GM19395 (cell line): ENCODE data around the gene ITIH3.

Experiments
- ATAC-seq: cut with Tn5 transposase; IDR thresholded peaks from one replicate; pipeline ENCODE4 v1.9.1; 2021; ENCODE audit warnings: mild to moderate bottlenecking, moderate library complexity; ENCODE audit not compliant: unreplicated experiment

ITIH3 gene

DNA sequence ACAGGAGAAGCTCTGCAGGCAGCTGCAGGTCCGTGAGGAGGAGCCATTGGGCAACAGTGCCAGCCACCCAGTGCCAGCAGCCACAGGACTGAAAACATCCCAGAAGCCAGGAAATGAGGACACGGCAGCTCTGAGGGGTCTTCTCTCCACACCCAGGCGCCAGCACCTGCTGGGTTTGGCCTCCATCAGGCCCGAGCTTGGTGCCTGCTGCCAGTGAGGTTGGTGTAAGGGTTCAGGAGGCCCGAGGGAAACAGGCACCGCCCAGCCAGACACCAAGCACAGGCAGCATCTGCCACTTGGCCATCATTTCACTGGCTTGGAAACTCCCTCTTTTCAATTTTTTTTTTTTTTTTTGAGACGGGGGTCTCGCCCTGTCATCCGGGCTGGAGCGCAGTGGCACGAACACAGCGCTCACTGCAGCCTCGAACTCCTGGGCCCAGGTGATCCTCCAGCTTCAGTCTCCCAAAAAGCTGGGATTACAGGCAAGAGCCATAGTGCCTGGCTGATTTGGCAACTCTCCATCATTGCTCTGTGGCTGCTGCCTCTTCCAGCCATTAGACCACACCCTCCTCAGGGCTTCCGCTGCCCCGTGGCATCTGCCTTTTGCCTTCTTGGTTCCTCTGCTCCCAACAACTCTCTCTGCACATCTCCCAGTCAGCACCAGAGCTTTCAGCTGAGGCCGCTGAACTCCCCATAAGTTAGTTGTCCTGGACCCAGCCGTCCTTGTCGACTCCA lies 1.5 kb upstream of the ITIH3 start:
- ATAC-seq = no peak

DNA sequence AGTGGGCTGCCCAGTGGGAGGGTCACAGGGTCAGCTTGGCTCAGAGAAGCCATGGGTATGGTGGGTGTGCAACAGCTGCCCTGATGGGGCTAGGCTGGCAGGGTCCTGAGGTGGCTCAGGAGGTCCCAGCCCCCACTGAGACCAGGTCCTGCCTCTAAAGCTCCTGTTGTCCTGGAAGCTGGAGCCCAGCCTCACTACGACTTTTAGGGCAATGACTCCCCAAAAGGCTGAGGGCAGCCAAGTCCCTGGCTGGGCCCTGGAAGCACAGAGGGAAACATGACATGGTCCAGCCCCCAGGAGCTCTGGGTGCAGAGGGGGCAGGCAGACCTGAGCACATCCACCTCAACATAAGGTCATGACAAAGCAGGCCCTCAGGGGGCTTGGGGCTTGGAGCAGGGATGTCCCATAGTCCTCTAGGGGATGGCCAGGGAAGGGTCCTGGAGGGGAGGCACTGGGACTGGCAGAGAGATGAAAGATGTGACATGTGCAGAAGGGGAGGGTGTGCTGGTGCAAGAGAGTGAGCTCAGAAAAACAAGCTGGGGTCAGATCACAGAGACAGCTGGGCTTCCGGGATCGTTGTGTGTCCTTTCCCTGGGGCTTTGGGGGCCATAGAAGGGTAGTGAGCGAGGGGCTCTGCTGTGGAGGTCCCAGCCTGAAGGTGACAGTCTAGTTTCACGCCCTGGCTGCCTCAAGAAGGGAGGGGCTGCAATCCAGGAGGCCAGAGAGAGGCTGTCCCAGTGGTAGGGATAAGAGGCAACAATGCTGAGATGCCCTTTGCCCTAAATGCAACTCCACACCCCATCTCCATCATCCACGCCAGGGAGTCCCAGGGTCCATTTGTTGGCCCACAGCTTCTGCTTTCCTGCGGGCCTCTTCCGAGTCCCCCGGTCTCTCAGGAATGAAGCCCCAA lies 639 bp upstream of the ITIH3 start:
- no peak for ATAC-seq

DNA sequence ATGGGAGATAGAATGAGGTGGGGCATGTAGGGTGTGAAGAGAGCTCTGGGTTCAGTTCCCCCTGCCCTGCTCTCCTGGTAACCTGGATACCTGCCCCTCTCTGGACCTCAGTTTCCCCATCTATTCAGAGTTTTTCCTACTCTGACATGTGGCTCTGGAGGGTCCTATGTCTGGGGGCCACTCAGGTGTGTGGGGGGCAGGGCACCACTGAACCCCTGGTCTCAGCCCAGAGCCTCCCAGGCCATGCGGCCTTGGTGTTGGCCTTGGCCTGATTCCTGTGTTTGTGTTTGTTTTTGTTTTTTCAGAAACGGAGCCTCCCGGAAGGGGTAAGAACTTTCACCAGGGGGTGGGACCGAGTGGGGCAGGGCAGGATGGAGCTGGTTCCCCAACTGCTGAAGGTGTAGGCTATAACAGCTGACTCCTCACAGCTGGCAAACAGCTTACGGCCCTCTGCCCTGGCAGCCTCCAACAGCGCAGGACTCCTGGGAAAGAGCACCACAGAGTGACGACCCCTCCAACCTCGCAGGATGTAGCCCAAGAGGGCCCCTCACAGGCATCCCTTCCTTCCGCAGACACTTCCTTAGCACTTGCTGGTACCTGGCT lies 803 bp downstream of the ITIH3 start:
- no peak for ATAC-seq

DNA sequence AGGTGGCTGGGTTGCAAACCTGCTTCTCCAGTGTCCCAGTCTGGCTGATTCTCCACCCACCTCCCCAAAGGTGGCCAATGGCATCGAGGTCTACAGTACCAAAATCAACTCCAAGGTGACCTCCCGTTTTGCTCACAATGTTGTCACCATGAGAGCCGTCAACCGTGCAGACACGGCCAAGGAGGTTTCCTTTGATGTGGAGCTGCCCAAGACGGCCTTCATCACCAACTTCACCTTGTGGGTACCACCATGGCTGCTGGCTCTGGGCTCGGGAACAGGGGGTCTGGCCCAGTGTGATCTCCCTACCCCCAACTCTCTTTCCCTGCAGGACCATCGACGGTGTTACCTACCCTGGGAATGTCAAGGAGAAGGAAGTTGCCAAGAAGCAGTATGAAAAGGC lies 1.8 kb downstream of the ITIH3 start:
- no peak for ATAC-seq

DNA sequence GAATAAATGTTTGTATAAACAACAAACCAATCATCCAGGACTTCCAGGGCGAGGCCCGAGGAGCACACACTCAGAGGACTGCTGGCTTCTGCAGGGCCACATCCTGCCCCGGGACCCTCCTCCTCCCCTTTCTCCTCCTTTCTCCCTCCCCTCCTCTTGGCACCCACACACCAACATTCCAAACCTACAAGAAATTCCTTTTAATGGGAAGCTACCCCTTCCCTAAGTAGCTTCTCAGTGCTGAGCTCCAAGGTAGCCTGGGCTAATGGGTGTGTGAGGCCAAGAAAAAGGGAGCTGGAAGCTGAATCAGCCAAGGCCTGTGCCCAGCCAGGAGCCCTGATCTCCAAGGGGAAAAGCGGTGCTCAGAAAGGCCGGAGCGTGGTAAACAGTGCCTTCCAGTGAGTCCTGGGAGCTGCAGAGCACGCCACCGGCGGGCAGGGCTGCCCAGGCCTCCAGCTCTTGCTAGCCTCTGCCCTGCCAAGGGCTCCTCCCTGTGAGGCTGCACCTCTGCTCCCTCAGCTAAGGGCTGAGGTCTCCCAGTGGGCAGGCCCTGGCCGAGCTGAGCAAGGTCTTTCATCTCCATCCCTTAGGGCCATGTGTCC lies 3.9 kb downstream of the ITIH3 start:
- no peak for ATAC-seq

DNA sequence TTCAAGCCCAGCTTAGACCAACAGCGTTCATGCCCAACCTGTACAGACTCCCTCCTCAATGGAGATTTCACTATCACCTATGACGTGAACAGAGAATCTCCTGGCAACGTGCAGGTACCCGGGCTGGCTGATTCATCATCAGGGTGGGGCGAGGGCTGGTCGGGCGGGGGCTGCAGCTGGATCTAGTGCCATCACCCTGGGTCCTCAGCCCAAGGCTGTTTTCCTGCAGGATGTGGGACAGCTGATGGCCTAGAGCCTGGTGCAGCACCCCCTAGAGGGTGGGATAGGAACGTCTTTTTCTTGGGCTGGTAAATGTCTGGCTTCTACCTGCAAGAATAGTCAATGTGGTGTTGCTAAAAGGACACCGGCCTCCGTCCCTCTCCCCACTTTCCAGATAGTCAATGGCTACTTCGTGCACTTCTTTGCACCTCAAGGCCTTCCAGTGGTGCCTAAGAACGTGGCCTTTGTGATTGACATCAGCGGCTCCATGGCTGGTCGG lies 4.4 kb downstream of the ITIH3 start:
- ATAC-seq = no peak

DNA sequence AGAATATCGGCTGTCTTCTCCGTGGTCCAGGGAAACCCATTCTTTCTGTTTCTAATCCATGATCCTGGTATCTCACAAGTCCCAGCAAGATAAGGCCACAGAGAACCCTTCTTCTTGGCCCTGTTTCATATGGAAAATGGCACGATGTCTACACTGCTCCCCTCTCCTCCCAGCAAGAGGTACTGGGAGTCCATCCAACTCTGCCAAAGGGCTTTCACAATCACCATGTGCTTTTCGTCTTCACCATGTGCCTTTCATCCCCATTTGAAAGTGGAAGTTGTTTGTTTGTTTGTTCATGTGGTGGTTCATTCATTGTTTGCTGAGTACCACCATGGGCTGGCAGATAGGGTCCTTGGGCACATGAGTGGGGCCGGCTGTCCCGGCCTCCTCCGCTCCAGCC lies 5.5 kb downstream of the ITIH3 start:
- ATAC-seq = no peak

DNA sequence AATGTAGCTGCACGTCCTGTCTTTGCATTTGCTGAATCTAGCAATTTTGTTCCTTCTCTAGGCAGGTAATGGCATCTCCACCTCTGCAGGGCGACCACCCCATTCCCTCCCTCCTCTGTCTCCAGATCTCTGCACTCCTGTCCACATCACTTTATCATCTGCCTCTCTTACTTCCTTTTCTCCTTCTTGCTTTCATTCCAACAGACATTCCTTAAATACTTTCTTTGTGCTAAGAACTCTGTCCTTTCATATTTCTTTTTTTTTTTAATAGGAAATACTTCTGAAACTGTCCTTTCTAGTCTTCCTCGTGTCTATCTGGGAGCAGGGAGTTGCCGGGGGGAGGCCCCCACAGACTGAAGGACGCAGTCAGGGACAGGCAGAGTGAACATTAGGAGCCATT lies 7.2 kb downstream of the ITIH3 start:
- ATAC-seq = no peak

DNA sequence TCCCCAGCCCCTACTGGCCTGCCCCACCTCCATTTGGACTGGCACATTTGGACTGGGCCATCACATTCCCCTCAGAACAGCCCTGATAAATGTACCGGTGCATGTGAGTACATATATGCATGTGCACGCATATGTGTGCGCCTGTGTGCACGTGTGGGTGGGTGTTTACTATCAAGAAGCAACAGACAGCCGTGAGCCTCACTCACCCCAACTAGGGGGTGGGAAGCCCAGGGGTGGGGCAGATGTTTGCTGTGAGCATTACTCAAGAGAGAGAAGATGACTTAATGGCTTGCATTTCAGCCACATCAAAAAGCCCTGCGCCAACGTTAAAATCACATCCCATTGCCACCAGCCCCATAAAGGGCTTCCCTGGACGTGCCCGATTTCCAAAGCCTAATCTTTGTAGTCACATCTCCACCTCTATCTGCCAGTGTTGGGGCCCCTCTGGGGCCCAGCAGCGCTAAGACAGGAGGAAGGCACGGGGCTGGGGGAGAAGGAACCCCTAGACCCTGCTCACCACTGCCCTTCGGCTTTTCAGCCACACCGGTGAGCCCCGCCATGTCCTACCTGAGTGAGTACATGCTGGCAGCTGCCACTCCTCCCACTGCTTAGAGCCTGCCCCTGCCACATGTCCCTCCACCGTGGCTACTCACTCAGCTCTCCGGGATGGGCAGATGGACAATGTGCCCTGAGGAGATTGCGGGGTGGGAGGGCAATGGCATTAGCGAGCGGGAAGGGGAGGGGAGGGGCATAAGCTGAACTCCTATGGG lies 10.9 kb downstream of the ITIH3 start:
- no peak for ATAC-seq

DNA sequence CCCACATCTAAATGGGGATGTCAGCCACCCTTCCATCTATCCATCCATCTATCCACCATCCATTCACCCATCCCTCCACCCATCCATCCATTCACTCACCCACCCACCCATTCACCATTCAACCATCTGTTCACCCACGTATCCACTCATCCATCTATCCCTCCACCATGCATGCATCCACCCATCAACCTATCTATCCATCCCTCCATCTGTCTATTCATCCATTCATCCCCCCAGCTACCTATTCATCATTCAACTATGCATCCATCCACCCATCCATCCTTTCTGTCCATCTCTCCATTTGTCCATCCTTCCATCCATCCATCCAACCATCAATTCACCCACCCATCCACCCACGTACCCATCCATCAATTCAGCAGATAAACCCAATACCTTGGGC lies 14.6 kb downstream of the ITIH3 start:
- ATAC-seq = no peak

DNA sequence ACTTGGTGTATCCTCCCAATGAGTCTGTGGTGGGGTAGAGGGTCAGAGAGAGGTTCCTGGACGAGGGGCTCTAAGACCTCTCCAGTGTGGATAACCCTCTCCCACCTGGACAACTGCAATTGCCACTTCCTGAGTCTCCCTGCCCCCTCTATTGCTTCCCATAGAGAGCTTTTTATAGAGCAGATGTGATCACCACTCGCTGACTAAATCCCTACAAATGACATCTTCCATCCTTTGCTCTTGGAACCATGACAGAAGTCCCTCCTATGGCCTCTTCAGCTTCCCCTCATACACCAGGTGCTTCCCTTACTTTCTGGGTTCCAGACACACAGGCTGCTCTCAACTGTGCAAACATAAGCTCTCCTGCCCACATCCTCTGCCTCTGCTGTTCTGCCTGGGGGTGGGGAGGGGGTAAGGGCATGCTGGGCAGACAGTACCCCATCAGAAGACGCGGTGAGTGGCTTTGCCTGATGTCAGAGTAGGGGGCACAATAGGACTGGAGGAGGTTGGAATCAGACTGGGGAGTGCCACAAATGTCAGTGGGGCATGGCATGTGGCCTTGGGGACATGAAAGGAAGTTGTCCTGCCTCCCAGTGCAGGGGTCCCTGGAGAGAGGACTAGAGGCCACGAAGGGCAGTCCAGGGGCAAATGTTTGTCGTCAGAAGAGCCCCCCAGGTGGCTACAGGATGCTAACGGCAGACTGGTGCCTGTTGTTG lies 15.2 kb downstream of the ITIH3 start:
- ATAC-seq = no peak

DNA sequence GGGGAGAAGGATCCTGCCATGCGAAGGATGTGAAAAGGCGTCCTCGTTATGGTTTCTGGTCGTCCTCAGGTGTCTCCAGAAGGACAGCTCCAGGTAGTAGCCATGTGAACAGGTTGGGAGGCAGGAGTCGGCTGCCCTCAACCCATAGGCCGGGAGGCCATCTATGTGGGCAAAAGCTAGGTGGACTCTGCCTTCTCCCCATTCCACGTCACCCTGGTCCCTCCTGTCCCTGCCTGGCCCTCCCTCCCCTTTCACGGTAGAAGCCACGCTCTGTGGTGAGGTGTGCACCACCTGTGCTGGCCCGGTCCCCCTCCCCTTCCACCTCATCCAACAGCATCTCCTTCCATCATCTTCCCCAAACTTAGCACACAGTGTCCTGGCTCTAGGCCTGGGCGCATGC lies 16.3 kb downstream of the ITIH3 start:
- ATAC-seq = no peak

DNA sequence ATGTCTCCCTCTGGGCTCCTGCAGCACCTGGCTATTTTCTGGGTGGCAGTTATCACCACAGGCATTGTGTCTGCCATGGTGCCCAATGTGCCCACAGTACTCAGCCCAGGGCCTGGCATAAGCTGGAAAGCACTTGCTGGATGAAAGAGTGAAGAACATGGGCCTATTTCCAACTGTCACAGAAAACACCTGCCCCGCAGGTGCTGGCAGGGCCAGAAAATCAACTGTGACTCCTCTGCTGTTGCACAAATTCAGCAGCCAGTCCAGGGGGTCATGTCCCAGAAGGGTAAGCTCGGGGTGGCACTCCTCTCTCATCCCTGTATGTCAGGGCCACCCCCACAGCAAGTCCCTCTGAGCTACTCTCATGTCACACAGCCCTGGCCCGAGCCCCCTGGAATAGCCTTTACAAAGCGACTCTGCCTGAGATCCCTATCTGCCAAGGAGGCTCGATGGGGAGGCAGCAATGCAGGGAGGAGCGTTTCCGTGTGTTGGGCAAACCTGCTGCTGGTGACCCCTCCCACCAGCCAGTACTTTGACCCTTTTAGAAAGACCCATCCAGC lies 16.9 kb downstream of the ITIH3 start:
- ATAC-seq = no peak

DNA sequence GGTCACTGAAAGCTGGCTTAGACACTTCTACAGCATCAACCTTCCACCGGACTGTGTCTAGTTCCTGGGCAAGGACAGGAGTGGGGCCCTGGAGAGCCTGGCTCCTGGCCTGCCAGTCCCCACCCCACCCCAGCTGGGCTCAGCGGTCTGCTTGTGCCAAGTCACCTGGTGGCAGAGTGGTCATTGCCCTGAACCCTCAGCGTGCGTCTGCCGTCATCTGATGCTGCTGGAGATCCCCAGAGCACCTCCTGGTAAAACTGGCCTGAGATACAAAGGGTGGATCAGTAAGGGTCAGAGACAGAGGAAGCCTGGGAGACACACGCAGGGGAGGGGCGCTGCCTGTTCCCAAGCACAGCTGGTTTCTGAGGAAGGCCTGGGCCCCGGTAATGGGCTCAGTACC lies 19.2 kb downstream of the ITIH3 start:
- ATAC-seq = no peak

DNA sequence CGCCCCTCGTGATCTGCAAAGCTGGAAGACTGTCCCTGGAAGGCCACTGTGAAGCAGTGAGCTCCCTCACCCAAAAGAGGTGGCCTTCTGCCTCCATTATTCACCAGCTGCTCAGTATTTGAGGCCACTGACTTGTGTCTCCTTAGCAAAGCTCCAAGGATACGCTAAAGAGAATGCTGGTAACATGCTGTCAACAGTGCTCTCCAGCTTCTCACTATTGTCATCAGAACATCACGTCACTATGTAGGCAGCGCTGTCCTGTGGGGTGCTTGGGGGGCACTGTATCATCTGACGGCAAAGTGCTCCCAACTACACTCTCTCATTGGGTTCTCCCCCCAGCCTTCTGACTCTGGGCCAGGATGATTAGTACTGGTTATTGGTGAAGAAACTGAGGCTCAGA lies 21.6 kb downstream of the ITIH3 start:
- ATAC-seq = no peak

DNA sequence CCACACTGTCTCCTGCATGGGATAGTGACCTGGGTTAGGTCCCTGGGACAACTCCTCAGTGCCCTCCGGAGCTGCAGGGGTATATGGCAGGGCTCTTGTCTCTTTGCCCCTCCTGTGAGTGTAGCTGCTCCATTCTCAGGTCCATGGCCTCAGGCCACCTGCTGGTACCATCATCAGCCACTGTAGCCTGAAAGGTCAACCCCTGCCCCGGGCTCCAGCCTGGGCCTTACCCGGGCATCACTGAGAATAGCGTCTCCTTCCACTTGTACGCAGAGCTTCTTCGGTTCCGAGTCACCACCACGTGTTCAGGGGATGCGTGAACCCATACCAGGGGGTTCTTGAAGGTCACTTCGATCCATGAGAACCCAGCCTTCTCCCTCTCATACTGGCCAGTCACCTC lies 22.1 kb downstream of the ITIH3 start:
- ATAC-seq = no peak

DNA sequence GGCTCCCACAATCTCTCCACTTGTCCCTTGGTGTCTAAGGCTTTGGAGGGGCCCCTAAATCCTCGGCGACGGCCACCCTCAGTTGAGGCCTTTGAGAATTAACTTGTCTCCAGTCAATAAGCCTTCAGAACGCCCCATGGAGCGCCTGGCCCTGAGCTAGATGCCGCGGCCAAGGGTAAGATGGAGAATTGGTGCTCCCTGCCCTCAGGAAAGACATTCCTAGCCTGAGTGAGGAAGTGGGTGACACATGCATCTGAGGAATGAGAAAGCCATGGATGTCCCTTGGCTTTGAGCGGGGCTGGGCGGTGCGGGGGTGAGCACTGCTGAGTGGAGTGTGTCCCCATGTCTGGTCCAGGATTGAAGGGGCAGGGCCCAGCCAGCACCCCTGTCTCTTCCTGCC lies 22.6 kb downstream of the ITIH3 start:
- no peak for ATAC-seq

DNA sequence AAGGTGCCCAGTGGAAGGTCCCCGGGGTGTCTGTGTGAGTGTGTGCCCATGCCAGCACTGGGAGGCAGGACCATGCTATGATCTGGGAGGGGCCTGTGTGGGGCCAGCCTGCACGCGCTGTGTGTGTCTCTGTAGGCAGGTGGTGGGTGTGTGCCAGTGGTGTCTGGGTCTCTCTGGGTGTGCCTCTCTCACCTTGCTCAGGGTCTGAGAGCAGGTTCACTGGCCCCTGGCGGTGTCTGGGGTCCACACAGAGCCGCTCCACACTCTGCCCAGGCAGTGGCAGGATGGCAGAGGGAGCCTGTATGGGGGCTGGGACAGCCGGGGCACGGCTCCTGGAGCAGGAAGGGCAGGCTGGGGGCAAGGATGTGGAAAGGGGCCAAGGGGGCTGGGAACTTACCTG lies 23.3 kb downstream of the ITIH3 start:
- ATAC-seq = no peak

DNA sequence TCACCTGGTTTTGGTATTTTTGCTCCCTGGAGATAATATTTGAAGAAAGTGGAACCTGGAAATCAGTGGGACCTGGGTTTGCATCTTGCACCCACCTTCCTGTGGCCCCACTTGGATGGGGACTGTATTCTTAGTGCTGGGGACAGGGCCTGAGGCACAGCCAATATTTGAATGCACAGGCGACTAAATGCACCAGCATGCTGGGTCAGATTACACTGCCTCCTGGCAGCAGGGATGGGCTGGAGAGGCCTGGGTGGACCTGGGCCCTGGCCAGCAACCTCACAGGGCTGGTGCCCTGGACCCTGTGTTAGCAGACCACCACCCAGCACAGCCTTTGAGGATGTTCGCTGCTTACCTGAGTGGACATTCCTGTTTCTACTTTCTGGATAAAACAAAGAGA lies 25.3 kb downstream of the ITIH3 start:
- ATAC-seq = no peak

DNA sequence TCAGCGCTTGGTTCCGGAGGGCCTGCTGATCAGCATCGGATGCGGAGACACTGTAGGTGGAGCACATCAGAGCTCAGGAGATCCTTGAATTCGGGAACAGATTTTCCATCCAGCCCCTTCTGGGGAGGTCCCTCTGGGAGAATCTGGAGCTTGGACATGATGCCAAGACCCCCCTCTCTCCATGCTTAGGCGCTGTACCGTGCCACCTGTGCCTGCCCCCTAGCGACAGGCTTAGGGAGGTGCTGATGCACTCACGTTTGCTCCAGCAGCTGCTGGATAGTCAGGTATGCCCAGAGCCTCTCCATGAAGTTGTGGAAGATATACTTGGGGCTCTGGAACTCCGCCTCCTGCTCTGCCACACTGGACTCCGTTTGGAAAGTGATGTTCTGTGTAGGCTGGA lies 26.1 kb downstream of the ITIH3 start:
- ATAC-seq = no peak
